ENCODE measurements around the gene MRC1.

DNA sequence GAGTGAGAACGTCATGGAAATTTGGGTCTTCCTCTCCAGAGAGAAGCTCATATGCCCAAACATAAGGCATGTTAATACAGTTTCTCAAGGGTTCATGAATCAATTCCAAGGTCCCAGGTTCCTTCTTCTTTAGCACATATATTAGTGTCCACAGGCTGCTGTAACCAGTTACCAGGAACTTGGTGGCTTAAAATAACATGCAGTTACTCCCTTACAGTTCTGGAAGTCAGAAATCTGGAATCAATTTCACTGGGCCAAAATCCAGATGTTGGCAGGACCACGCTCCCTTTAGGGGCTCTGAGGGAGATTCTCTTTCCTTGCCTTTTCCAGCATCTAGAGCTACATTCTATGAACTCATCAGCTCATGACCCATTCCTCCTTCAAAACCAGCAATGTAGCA lies 64.8 kb downstream of the MRC1 start:
- no peak for TF ChIP-seq POLR2A (IDR thresholded peaks at IDR 0.05)
- TF ChIP-seq, protein P1, sequence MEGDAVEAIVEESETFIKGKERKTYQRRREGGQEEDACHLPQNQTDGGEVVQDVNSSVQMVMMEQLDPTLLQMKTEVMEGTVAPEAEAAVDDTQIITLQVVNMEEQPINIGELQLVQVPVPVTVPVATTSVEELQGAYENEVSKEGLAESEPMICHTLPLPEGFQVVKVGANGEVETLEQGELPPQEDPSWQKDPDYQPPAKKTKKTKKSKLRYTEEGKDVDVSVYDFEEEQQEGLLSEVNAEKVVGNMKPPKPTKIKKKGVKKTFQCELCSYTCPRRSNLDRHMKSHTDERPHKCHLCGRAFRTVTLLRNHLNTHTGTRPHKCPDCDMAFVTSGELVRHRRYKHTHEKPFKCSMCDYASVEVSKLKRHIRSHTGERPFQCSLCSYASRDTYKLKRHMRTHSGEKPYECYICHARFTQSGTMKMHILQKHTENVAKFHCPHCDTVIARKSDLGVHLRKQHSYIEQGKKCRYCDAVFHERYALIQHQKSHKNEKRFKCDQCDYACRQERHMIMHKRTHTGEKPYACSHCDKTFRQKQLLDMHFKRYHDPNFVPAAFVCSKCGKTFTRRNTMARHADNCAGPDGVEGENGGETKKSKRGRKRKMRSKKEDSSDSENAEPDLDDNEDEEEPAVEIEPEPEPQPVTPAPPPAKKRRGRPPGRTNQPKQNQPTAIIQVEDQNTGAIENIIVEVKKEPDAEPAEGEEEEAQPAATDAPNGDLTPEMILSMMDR (IDR thresholded peaks at IDR 0.05) = no peak
- TF ChIP-seq POLR2AphosphoS5 (IDR thresholded peaks at IDR 0.05) = no peak
